Activated CD4-positive, alpha-beta memory T cell treated with anti-CD3 and anti-CD28 coated beads for 36 hours (primary cell): ENCODE results near the gene PARP6. TPM values are rescaled to one million over a fixed set of nuclear protein-coding genes. Genes with fewer than 3 reads are reported as not detected.
"Not testable (repeated sequence)": the region's sequence is repeated elsewhere in the genome, so short reads cannot be mapped to it uniquely, and the experiment has no call there.

Source experiments
- CTCF ChIA-PET: fragments of 350-600 bp; sonication (Branson Sonifier 250); formaldehyde crosslinking; loops from one replicate; lab custom pipeline; 2021; ENCODE audit warnings: antibody characterized with exemption, inconsistent platforms; lab: Charles Lee
- POLR2A ChIA-PET: fragments of 350-600 bp; sonication (Branson Sonifier 250); formaldehyde crosslinking; loops from one replicate; lab custom pipeline; 2021; ENCODE audit warnings: antibody characterized with exemption; lab: Charles Lee
- DNase-seq: peaks from one replicate; pipeline ENCODE4 v3.0.0-alpha.2; 2020
- H3K27ac Mint-ChIP-seq: one replicate; pipeline ENCODE4 v1.8.0; 2021; ENCODE audit warnings: mixed read lengths
- H3K27me3 Mint-ChIP-seq: one replicate; pipeline ENCODE4 v1.8.0; 2021; ENCODE audit warnings: mixed read lengths
- H3K36me3 Mint-ChIP-seq: one replicate; pipeline ENCODE4 v1.8.0; 2021; ENCODE audit warnings: mixed read lengths
- H3K4me1 Mint-ChIP-seq: one replicate; pipeline ENCODE4 v1.8.0; 2021; ENCODE audit warnings: low read depth, mixed read lengths
- H3K4me3 Mint-ChIP-seq: one replicate; pipeline ENCODE4 v1.8.0; 2021; ENCODE audit warnings: mild to moderate bottlenecking, mixed read lengths
- H3K9me3 Mint-ChIP-seq: one replicate; pipeline ENCODE4 v1.8.0; 2021; ENCODE audit warnings: mixed read lengths
- intact Hi-C: fragments of 100-400 bp; cut with micrococcal nuclease; formaldehyde crosslinking; loops from one replicate; pipeline ENCODE4 v1.15.1; 2023
- total RNA-seq, 2 experiments: library from RNA; stranded (reverse); gene quantifications; one replicate each; pipeline ENCODE4 v1.2.3, GENCODE V29; 2021

Gene PARP6
- total RNA-seq, 2 experiments from 2014 or later, result 42.8 to 44.5 TPM

DNA sequence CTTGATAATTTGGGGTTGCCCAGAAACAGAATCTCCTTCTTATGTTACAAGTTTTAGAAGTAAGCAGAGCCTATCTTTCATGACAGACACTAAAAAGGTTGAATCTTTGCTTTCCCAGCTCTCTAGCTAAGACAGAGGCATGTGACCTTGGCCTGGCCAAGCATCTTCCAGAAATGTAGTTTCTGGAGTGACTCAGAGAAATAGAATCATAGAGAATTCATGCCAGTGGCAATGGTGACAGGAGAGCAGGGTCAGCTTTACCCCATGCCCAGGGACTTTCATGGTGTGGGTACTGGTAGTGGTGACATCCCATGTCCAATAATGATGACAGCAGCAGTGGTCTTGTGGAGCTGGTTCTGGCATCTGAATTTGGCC lies 4.0 kb upstream of the PARP6 start:
- Mint-ChIP-seq H3K9me3 (no peaks in the 10 kb centered on the region), H3K4me3 (no peak overlapping the region), H3K27ac (no peak overlapping the region), H3K4me1 (peaks cover 18% of the 10 kb centered on the region), H3K27me3 (no peaks in the 10 kb centered on the region), H3K36me3 (no peaks in the 10 kb centered on the region)
- DNase-seq, result no peak
- intact Hi-C loops, result no loop called here
- CTCF ChIA-PET, result interaction anchor here (0.8 to 1.3 kb wide), 3 partner anchors 37 to 121 kb away, joined by 3 read pairs; no protein-coding TSS in a partner anchor
- POLR2A ChIA-PET, result no interaction called here

DNA sequence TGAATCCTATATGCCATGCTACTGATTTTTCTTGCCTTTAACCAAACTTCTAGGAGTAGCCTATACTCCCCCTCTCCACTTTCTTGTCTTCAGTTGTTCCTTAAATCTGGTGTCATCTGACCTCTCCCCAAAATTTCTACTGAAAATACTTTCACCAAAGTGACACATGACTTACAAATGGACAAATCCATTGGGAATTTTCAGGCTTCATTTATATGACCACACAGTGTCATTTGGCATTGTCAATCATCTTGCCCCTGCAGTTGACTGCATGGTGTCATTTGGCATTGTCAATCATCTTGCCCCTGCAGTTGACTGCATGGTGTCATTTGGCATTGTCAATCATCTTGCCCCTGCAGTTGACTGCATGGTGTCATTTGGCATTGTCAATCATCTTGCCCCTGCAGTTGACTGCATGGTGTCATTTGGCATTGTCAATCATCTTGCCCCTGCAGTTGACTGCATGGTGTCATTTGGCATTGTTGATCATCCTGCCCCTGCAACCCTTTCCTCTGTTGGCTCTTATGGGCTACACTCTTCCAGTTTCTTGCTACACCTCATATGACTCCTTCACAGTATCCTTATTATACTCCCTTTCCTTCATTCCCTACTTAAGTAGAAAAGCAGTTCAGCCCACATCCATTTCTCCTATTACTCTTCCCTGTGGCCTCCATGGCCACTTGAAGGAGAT lies 3.4 kb upstream of the PARP6 start:
- H3K27ac Mint-ChIP-seq, H3K36me3 Mint-ChIP-seq, H3K4me3 Mint-ChIP-seq, DNase-seq, H3K27me3 Mint-ChIP-seq, intact Hi-C loops, H3K9me3 Mint-ChIP-seq: not testable (repeated sequence)
- H3K4me1 Mint-ChIP-seq, result peaks cover 23% of the 10 kb centered on the region
- ChIA-PET POLR2A (interaction anchor here (1.0 kb wide), 1 partner anchor 46 kb away, joined by 3 read pairs; no protein-coding TSS in a partner anchor), CTCF (interaction anchor here (0.8 to 1.1 kb wide), 2 partner anchors 38 to 120 kb away, joined by 3 read pairs; no protein-coding TSS in a partner anchor)

DNA sequence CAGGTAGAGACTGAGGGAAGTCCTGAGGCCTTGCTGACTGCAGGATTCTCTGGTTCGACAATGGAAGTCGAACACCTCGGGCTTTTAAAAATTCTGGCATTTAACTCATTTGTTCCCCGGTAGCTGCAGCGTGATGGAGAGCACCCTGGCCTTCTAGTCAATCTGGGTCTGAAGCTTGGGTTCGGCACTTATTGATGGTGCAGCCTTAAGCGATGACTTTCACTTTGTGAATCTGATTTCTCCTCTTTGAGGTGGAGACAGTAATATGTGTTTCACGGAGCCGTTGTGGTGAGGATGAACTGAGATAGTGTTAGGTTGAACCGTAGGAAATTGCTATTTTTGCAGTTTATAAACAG lies 621 bp upstream of the PARP6 start:
- ChIA-PET POLR2A (interaction anchor here (0.6 to 2.6 kb wide), 4 partner anchors 10 to 62 kb away, joined by 3 to 28 read pairs (median 4); partner anchors contain the start of gene PKM), CTCF (interaction anchor here (0.8 to 2.7 kb wide), 8 partner anchors 12 to 398 kb away, joined by 3 to 19 read pairs (median 4); partner anchors contain the start of gene GRAMD2A)
- no peak for DNase-seq
- H3K9me3 Mint-ChIP-seq, result no peaks in the 10 kb centered on the region
- intact Hi-C loops, result loop anchor here (1.0 to 5.0 kb wide), 5 partner anchors 45 to 200 kb away; partner anchors contain the start of genes MYO9A and SENP8
- H3K4me1 Mint-ChIP-seq, result peaks cover 33% of the 10 kb centered on the region
- H3K27me3 Mint-ChIP-seq, result no peaks in the 10 kb centered on the region
- H3K36me3 Mint-ChIP-seq, result peaks cover 9% of the 10 kb centered on the region
- peak overlapping the region; percentile 84 for H3K4me3 Mint-ChIP-seq
- peak overlapping the region; percentile 89 for H3K27ac Mint-ChIP-seq

DNA sequence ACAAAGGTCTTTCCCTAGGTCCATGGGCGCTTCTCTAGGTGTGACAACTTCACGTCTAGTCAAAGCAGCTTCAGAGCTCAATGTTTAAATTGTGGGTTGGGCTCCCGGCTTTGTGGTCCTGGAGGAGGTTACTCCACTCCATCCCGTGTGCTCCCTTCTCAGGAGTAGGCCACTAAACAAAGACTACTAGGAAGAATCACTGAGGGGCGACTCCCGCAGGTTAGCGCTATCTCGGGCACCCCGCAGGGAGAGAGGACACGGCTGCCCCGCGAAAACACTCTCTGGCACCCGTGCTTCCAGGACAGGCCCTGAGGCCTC lies 500 bp downstream of the PARP6 start:
- H3K36me3 Mint-ChIP-seq, result peaks cover 13% of the 10 kb centered on the region
- peak overlapping the region; percentile 83 for H3K4me3 Mint-ChIP-seq
- H3K27me3 Mint-ChIP-seq, result no peaks in the 10 kb centered on the region
- no peaks in the 10 kb centered on the region for H3K9me3 Mint-ChIP-seq
- POLR2A ChIA-PET, result interaction anchor here (0.6 kb wide), 1 partner anchor 45 kb away, joined by 4 read pairs; no protein-coding TSS in a partner anchor
- H3K27ac Mint-ChIP-seq, result peak overlapping the region; percentile 80
- DNase-seq, result peak; percentile 29
- CTCF ChIA-PET, result no interaction called here
- intact Hi-C loops, result loop anchor here (1.0 to 5.0 kb wide), 5 partner anchors 44 to 201 kb away; partner anchors contain the start of genes MYO9A and SENP8
- peaks cover 33% of the 10 kb centered on the region for H3K4me1 Mint-ChIP-seq

DNA sequence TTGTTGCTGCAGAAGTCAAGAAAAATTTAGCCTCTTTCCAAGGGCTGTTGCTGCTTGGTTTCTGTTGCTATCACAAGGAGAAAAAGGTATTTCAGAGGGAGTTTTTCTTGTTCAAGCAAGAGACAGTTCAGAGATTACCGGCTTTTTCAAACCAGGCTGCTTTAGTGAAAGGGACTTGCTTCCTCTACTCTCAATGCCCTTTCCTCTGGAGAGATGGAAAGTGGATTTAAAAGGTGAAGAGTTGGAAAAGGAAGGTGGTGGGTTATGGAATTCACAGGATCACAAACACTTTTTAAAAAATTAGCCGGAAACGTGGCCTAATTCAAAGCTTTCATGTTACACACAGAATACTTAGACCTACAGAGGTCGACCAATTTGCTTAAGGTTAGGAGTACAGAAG lies 1.1 kb downstream of the PARP6 start:
- intact Hi-C loops, result loop anchor here (5.0 kb wide), 1 partner anchor 154 kb away; the partner anchor contains the start of genes MYO9A and SENP8
- Mint-ChIP-seq H3K9me3 (no peaks in the 10 kb centered on the region), H3K36me3 (peaks cover 17% of the 10 kb centered on the region), H3K27me3 (no peaks in the 10 kb centered on the region), H3K27ac (peak overlapping the region; percentile 35), H3K4me1 (peaks cover 33% of the 10 kb centered on the region), H3K4me3 (peak overlapping the region; percentile 83)
- no peak for DNase-seq
- ChIA-PET CTCF (no interaction called here), POLR2A (interaction anchor here (0.6 kb wide), 1 partner anchor 44 kb away, joined by 4 read pairs; no protein-coding TSS in a partner anchor)

DNA sequence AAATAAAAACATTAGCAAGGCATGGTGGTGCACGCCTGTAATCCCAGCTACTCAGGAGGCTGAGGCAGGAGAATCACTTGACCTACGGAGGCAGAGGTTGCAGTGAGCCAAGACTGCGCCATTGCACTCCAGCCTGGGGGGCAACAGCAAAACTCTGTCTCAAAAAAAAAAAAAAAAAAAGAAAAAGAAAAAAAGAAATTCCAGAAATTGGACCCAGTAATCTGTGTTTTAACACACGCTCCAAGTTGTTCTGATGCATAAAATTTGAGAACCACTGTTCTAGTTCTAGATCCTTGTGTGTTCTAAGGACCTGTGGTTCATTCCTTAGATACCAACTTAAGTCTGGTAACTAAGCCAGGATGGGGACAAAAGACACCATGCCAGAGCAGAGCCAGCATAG lies 2.6 kb downstream of the PARP6 start:
- no peaks in the 10 kb centered on the region for H3K9me3 Mint-ChIP-seq
- no peaks in the 10 kb centered on the region for H3K27me3 Mint-ChIP-seq
- no peak overlapping the region for H3K4me3 Mint-ChIP-seq
- CTCF ChIA-PET, result interaction anchor here (0.6 kb wide), 1 partner anchor 452 kb away, joined by 3 read pairs; no protein-coding TSS in a partner anchor
- DNase-seq, result no peak
- intact Hi-C loops, result loop anchor here (5.0 kb wide), 1 partner anchor 152 kb away; the partner anchor contains the start of genes MYO9A and SENP8
- peaks cover 40% of the 10 kb centered on the region for H3K4me1 Mint-ChIP-seq
- no peak overlapping the region for H3K27ac Mint-ChIP-seq
- POLR2A ChIA-PET, result interaction anchor here (1.3 kb wide), 1 partner anchor 42 kb away, joined by 3 read pairs; no protein-coding TSS in a partner anchor
- peaks cover 25% of the 10 kb centered on the region for H3K36me3 Mint-ChIP-seq

DNA sequence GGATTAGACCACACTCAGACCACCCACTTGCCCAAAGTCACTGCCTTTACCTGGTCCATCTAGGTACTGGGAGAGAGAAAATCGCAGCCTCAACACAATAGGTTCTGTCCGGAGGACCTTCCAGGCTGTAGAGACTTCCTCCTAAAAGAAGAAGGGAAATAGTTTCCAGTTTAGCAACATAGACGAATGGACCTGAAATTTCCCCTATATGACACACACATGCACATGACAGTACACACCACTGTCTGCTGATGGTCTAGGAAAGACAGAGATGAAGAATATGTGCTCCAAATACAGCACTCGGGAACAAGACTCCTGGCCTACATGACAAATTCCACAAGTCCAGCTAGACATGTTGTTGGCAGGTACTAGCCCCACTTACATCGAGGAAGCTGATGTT lies 7.3 kb downstream of the PARP6 start:
- Mint-ChIP-seq H3K36me3 (peaks cover 57% of the 10 kb centered on the region), H3K4me3 (no peak overlapping the region)
- POLR2A ChIA-PET, result interaction anchor here (0.6 to 2.1 kb wide), 3 partner anchors 28 to 402 kb away, joined by 4 to 37 read pairs (median 4); partner anchors contain the start of gene PKM

DNA sequence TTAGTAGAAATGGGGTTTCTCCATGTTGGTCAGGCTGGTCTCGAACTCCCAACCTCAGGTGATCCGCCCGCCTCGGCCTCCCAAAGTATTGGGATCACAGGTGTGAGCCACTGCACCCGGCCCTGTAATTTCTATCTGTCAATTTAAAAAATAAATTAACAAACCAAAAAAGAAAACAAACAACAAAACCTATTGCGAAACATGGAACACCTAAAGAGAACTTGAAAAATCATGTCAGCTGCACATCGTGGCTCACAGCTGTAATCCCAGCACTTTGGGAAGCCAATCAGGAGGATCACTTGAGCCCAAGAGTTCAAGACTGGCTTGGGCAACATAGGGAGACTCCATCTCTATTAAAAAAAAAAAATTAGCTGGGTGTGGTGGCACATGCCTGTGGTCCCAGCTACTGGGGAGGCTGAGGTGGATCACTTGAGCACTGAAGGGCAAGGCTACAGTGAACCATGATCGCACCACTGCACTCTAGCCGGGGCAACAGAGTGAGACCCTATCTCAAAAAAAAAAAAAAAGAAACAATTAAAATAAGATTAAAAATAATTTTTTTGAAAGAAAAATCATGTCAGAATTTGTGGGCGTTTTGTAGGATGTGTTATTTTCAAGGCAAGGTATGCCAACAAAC lies 19.6 kb downstream of the PARP6 start:
- ChIA-PET CTCF (interaction anchor here (0.6 kb wide), 1 partner anchor 233 kb away, joined by 3 read pairs; no protein-coding TSS in a partner anchor), POLR2A (no interaction called here)
- no peaks in the 10 kb centered on the region for H3K9me3 Mint-ChIP-seq
- no peaks in the 10 kb centered on the region for H3K27me3 Mint-ChIP-seq
- H3K36me3 Mint-ChIP-seq, result peaks cover 39% of the 10 kb centered on the region
- no peak overlapping the region for H3K27ac Mint-ChIP-seq
- H3K4me1 Mint-ChIP-seq, result peaks cover 4% of the 10 kb centered on the region
- no peak for DNase-seq
- intact Hi-C loops, result no loop called here
- H3K4me3 Mint-ChIP-seq, result no peak overlapping the region

More for the DNA sequence above, 7.3 kb downstream of the PARP6 start:
- H3K27ac Mint-ChIP-seq, result no peak overlapping the region
- H3K9me3 Mint-ChIP-seq, result no peaks in the 10 kb centered on the region
- intact Hi-C loops, result no loop called here
- peaks cover 33% of the 10 kb centered on the region for H3K4me1 Mint-ChIP-seq
- no peaks in the 10 kb centered on the region for H3K27me3 Mint-ChIP-seq
- DNase-seq, result no peak
- CTCF ChIA-PET, result interaction anchor here (0.9 to 1.1 kb wide), 3 partner anchors 33 to 66 kb away, joined by 3 read pairs; no protein-coding TSS in a partner anchor

DNA sequence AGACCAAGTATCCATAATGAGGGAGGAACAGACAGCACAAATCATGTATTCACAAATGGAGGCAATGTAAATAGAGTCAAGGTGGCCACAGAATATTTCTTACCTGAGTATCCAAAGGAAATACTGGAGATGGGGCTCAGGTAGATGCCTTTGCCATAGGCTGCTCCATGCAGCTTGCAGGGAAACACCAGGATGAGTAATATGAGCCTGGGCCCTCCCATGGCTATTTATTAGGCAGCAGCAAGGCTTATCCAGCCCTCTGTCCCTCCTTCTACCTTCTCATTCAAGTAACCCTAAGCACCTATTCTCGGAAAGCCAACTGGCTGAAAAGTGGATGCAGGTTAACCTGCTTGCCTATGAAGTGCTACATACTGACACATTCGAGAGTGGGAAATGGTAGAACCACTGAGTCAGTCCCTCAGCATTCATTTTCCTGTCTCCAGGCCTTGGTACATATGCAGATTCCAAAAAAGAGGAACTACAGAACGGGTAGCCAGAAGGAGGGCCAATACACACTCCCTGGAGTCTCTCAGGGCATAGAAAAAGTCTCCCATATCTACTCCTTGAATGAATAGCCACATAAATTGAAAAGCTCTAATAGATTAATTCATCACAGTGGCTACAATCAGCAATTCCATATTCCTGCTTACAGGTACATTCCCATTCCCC lies 23.1 kb downstream of the PARP6 start:
- Mint-ChIP-seq H3K27ac (peak overlapping the region; percentile 35), H3K9me3 (no peaks in the 10 kb centered on the region)

DNA sequence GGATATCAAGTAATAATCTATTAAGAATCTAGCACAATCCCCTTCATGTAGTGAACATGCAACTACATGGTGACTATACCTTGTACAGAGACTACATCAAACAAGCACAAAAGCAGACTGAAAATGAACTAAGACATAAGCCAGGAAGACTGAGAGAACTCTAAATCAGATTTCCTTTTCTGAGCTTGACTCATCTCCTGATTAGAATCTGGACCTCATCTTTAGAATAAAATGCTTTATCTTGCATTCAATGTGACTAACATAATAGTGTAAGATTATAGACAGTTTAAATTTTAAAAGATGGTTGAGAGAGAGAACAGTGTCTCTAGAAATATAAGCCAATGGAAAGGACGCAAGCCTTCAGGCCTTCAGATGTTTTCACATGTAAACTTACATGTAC lies 23.8 kb downstream of the PARP6 start:
- no peak for DNase-seq
- Mint-ChIP-seq H3K9me3 (no peaks in the 10 kb centered on the region), H3K27me3 (no peaks in the 10 kb centered on the region), H3K36me3 (peaks cover 28% of the 10 kb centered on the region), H3K4me1 (peaks cover 6% of the 10 kb centered on the region), H3K27ac (no peak overlapping the region), H3K4me3 (no peak overlapping the region)
- POLR2A ChIA-PET, result no interaction called here
- intact Hi-C loops, result no loop called here
- CTCF ChIA-PET, result no interaction called here

More for the DNA sequence above, 23.1 kb downstream of the PARP6 start:
- Mint-ChIP-seq H3K36me3 (peaks cover 28% of the 10 kb centered on the region), H3K4me3 (no peak overlapping the region), H3K4me1 (peaks cover 4% of the 10 kb centered on the region), H3K27me3 (no peaks in the 10 kb centered on the region)
- POLR2A ChIA-PET, result no interaction called here
- CTCF ChIA-PET, result no interaction called here
- intact Hi-C loops, result no loop called here
- no peak for DNase-seq

DNA sequence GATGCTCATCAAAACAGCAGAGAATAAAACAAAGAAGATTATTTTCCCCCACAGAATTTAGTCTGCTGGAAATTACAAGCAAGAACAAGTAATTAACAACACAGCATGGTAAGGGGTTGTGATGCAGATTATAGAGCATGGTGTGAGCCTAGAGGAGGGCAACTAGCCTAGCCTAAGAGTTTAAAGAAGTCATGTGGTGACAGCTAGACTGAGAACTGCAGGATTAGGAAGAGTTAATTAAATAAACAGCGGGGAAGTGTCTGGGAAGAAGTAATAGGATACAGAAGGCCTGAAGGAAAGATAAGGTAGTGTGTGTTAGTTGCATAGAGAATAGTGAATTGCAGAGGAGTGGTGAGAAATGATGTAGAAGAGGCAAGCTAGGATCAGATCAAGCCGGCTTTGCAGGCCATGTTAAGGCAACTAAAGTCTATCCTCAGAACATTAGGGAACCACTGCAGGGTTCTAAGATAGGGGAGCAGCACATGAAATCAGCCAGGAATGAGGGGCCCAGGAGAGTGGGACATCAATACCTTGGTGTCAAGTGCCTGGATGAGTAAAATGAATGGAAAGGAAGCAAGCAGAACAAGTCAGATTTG lies 29.5 kb downstream of the PARP6 start:
- peaks cover 22% of the 10 kb centered on the region for H3K36me3 Mint-ChIP-seq
- DNase-seq, result no peak
- no peaks in the 10 kb centered on the region for H3K9me3 Mint-ChIP-seq
- POLR2A ChIA-PET, result interaction anchor here (1.1 kb wide), 1 partner anchor 11 kb away, joined by 4 read pairs; no protein-coding TSS in a partner anchor
- H3K27me3 Mint-ChIP-seq, result no peaks in the 10 kb centered on the region
- H3K27ac Mint-ChIP-seq, result peak overlapping the region; percentile 40
- no peak overlapping the region for H3K4me3 Mint-ChIP-seq
- intact Hi-C loops, result no loop called here
- H3K4me1 Mint-ChIP-seq, result peaks cover 18% of the 10 kb centered on the region
- CTCF ChIA-PET, result interaction anchor here (3.2 kb wide), 1 partner anchor 42 kb away, joined by 9 read pairs; no protein-coding TSS in a partner anchor
